SK-N-SH (cell line): ENCODE data around the gene IGSF5. TPM values are rescaled to one million over a fixed set of nuclear protein-coding genes. Genes with fewer than 3 reads are reported as not detected.

ENCODE experiments used
- CTCF ChIA-PET: fragments of 300-600, 350-600 bp; formaldehyde crosslinking; extraction: SDS; loops from one replicate; lab custom pipeline; 2021; lab: Yijun Ruan, JAX
- POLR2A ChIA-PET: fragments of 350-600 bp; sonication (Branson Sonifier 250); formaldehyde crosslinking; extraction: SDS; loops from one replicate; lab custom pipeline; 2020; ENCODE audit warnings: antibody characterized with exemption, inconsistent platforms; lab: Yijun Ruan, JAX
- DNase-seq: peaks from one replicate; pipeline ENCODE4 v3.0.0; 2012
- H2AFZ ChIP-seq: fragments of 200-600 bp; sonication (generic); 2 replicates; pipeline ENCODE4 v1.8.1; 2016; ENCODE audit warnings: antibody characterized with exemption, mild to moderate bottlenecking, low read depth
- H3F3A ChIP-seq: fragments of 200-600 bp; sonication (generic); replicated peaks from 2 replicates; pipeline ENCODE3; 2016; ENCODE audit warnings: antibody characterized with exemption, mild to moderate bottlenecking; ENCODE audit not compliant: insufficient read depth
- H3K27ac ChIP-seq, 2 experiments: fragments of 200-500 bp in 1 of 2; fragments of 200-600 bp in 1 of 2; sonication (Bioruptor generic) in 1 of 2; sonication (generic), shearing (Covaris generic) in 1 of 2; 2 replicates each; pipeline versions ENCODE4 v1.5.1 to v1.6.1; 2014 to 2016; ENCODE audit warnings: low read depth in 2 of 2, inconsistent platforms in 1 of 2, low read length in 1 of 2, mild to moderate bottlenecking in 1 of 2, mixed read lengths in 1 of 2
- H3K27me3 ChIP-seq: fragments of 200-600 bp; sonication (generic), shearing (Covaris generic); 2 replicates; pipeline ENCODE4 v1.6.1; 2016; ENCODE audit warnings: mixed run types; ENCODE audit not compliant: insufficient read depth
- H3K36me3 ChIP-seq, 2 experiments: fragments of 200-500 bp in 1 of 2; fragments of 200-600 bp in 1 of 2; sonication (Bioruptor generic) in 1 of 2; sonication (generic) in 1 of 2; replicated peaks in 1 of 2; 2 replicates each; pipeline versions ENCODE3 to v1.5.1; 2014 to 2016; ENCODE audit warnings: low read length in 1 of 2, mild to moderate bottlenecking in 1 of 2; ENCODE audit not compliant: insufficient read depth in 2 of 2, control insufficient read depth in 1 of 2
- H3K4me1 ChIP-seq, 2 experiments: fragments of 200-500 bp in 1 of 2; fragments of 200-600 bp in 1 of 2; sonication (Bioruptor generic) in 1 of 2; sonication (generic), shearing (Covaris generic) in 1 of 2; 2 replicates each; pipeline versions ENCODE4 v1.5.1 to v1.6.1; 2014 to 2016; ENCODE audit warnings: low read depth in 1 of 2, low read length in 1 of 2, mixed run types in 1 of 2; ENCODE audit not compliant: insufficient read depth in 2 of 2, control insufficient read depth in 1 of 2
- H3K4me2 ChIP-seq: fragments of 200-600 bp; sonication (generic), shearing (Covaris generic); 2 replicates; pipeline ENCODE4 v1.6.1; 2017; ENCODE audit warnings: mixed run types
- H3K4me3 ChIP-seq, 2 experiments: fragments of 200-500 bp in 1 of 2; fragments of 200-600 bp in 1 of 2; sonication (Bioruptor generic) in 1 of 2; sonication (generic), shearing (Covaris generic) in 1 of 2; 2 replicates each; pipeline versions ENCODE4 v1.5.1 to v1.8.1; 2014 to 2016; ENCODE audit warnings: low read depth in 2 of 2, inconsistent platforms in 1 of 2, low read length in 1 of 2, mild to moderate bottlenecking in 1 of 2, mixed read lengths in 1 of 2, moderate library complexity in 1 of 2
- H3K79me2 ChIP-seq: fragments of 200-600 bp; sonication (generic); 2 replicates; pipeline ENCODE4 v1.8.1; 2017; ENCODE audit warnings: mild to moderate bottlenecking; ENCODE audit not compliant: insufficient read depth
- H3K9ac ChIP-seq: fragments of 200-600 bp; sonication (generic); 2 replicates; pipeline ENCODE4 v1.6.1; 2017; ENCODE audit warnings: mixed run types
- H3K9me2 ChIP-seq: fragments of 200-600 bp; sonication (generic); 2 replicates; pipeline ENCODE4 v1.6.1; 2017; ENCODE audit warnings: mixed run types
- H3K9me3 ChIP-seq: fragments of 200-600 bp; sonication (generic); 2 replicates; pipeline ENCODE4 v1.6.1; 2017; ENCODE audit warnings: mixed run types, mild to moderate bottlenecking, moderate library complexity
- H4K20me1 ChIP-seq: fragments of 200-600 bp; sonication (generic); 2 replicates; pipeline ENCODE4 v1.6.1; 2017; ENCODE audit warnings: mild to moderate bottlenecking, mixed run types; ENCODE audit not compliant: insufficient read depth
- CHD2 ChIP-seq: fragments of 150-350 bp; IDR thresholded peaks from 2 replicates; pipeline ENCODE4 v1.6.1; 2018; ENCODE audit warnings: low read length; ENCODE audit not compliant: partially characterized antibody
- CTCF ChIP-seq: fragments of 200-600 bp; sonication (generic); IDR thresholded peaks from 2 replicates; pipeline ENCODE4 v1.6.1; 2017; ENCODE audit warnings: antibody characterized with exemption, mild to moderate bottlenecking, moderate library complexity
- ELF1 ChIP-seq: IDR thresholded peaks from 2 replicates; pipeline ENCODE4 v1.4.0; 2012
- EZH2phosphoT487 ChIP-seq: fragments of 200-600 bp; sonication (generic); IDR thresholded peaks from 2 replicates; pipeline ENCODE4 v1.6.1; 2017; ENCODE audit warnings: low read depth, mixed run types, mild to moderate bottlenecking, antibody characterized with exemption, moderate library complexity, borderline replicate concordance
- FOXJ3 ChIP-seq: sonication (generic); formaldehyde crosslinking; IDR thresholded peaks from 2 replicates; pipeline ENCODE4 v1.5.1; 2020; ENCODE audit warnings: mild to moderate bottlenecking, missing genetic modification reagents
- GATA2 ChIP-seq: sonication (generic); formaldehyde crosslinking; IDR thresholded peaks from 2 replicates; pipeline ENCODE4 v1.5.0; 2020; ENCODE audit warnings: mild to moderate bottlenecking, missing genetic modification reagents
- IRF3 ChIP-seq: fragments of 150-350 bp; IDR thresholded peaks from 2 replicates; pipeline ENCODE4 v1.6.1; 2016; ENCODE audit warnings: mild to moderate bottlenecking, low read depth, low read length
- JUND ChIP-seq: IDR thresholded peaks from 2 replicates; pipeline ENCODE4 v1.4.0; 2012
- NFIC ChIP-seq: IDR thresholded peaks from 2 replicates; pipeline ENCODE4 v1.4.0; 2012; ENCODE audit warnings: borderline replicate concordance
- NRF1 ChIP-seq: IDR thresholded peaks from 2 replicates; pipeline ENCODE4 v1.6.1; 2012; ENCODE audit warnings: low read depth, mild to moderate bottlenecking, low read length
- PBX3 ChIP-seq: IDR thresholded peaks from 2 replicates; pipeline ENCODE4; 2012
- REST ChIP-seq: IDR thresholded peaks from 2 replicates; pipeline ENCODE4 v1.6.1; 2012; ENCODE audit warnings: mild to moderate bottlenecking, low read depth, low read length, moderate library complexity
- RFX5 ChIP-seq: IDR thresholded peaks from 2 replicates; pipeline ENCODE4 v1.6.1; 2012; ENCODE audit warnings: mild to moderate bottlenecking, improper control_type of control experiment, low read length
- RXRA ChIP-seq: IDR thresholded peaks from 2 replicates; pipeline ENCODE4 v1.4.0; 2012; ENCODE audit warnings: low read depth, mild to moderate bottlenecking, borderline replicate concordance
- SMC3 ChIP-seq: IDR thresholded peaks from 2 replicates; pipeline ENCODE4 v1.6.1; 2012; ENCODE audit warnings: low read depth, low read length, improper control_type of control experiment
- TAF1 ChIP-seq: IDR thresholded peaks from 2 replicates; pipeline ENCODE4 v1.6.1; 2012; ENCODE audit warnings: low read depth, mild to moderate bottlenecking, low read length, moderate library complexity, borderline replicate concordance
- TEAD4 ChIP-seq: IDR thresholded peaks from 2 replicates; pipeline ENCODE4 v1.4.0; 2012; ENCODE audit warnings: mild to moderate bottlenecking, borderline replicate concordance; ENCODE audit not compliant: insufficient read depth
- USF1 ChIP-seq: IDR thresholded peaks from 2 replicates; pipeline ENCODE4 v1.4.0; 2012; ENCODE audit warnings: low read depth, borderline replicate concordance
- ZBTB33 ChIP-seq: IDR thresholded peaks from 2 replicates; pipeline ENCODE4 v1.4.0; 2012; ENCODE audit warnings: low read depth, borderline replicate concordance
- WGBS: methylation state at CpG from one replicate; pipeline ENCODE4 v1.1.6; 2017; ENCODE audit warnings: low lambda C conversion rate; 5-methylcytosine and 5-hydroxymethylcytosine counted together
- polyA plus RNA-seq, 3 experiments: library from polyadenylated mRNA; depleted of rRNA; stranded (reverse); fragments of >200 nt; gene quantifications; 2 replicates each; pipeline ENCODE4 v1.2.3, GENCODE V29; 2012

IGSF5 gene
- polyA plus RNA-seq, 1 of the 3 experiments (the other 2 are of a cell fraction): 0.08 TPM

- Histone ChIP-seq H3K4me1 (no peaks in the 10 kb centered on the region), H3K4me3 (no peak overlapping the region), H2AFZ (no peak overlapping the region), H3K9ac (no peak overlapping the region), H3K9me3 (no peaks in the 10 kb centered on the region), H3K4me2 (no peak overlapping the region), H3K36me3 (no peaks in the 10 kb centered on the region), H3K27me3 (no peaks in the 10 kb centered on the region), H3K79me2 (no peaks in the 10 kb centered on the region), H3K9me2 (no peaks in the 10 kb centered on the region), H4K20me1 (no peaks in the 10 kb centered on the region), H3K27ac (no peak overlapping the region), H3F3A (no peaks in the 10 kb centered on the region)
- DNase-seq: no peak
- POLR2A ChIA-PET: no interaction called here
- WGBS: 42% methylated on average over 13 of the region's 13 CpGs
- TF ChIP-seq REST (no peak), TEAD4 (no peak), ELF1 (no peak), TAF1 (no peak), GATA2 (no peak), NFIC (no peak), NRF1 (no peak), FOXJ3 (CRISPR knock-in tag) (no peak), ZBTB33 (no peak), SMC3 (no peak), USF1 (no peak), CHD2 (no peak), CTCF (no peak), RXRA (no peak), RFX5 (no peak), JUND (no peak), EZH2phosphoT487 (no peak), IRF3 (no peak), PBX3 (no peak)
- CTCF ChIA-PET: no interaction called here
Measured at GRCh38 chr21:39730418-39731157, 14.4 kb upstream of the IGSF5 start.
